GM12892 (cell line): ENCODE data around the gene MYO5C.

Experiments
- POLR2A ChIP-seq: IDR thresholded peaks from 2 replicates; pipeline ENCODE4 v1.6.1; 2011; ENCODE audit warnings: low read depth, low read length, control low read depth
- POLR2AphosphoS5 ChIP-seq: IDR thresholded peaks from 2 replicates; pipeline ENCODE4 v1.6.1; 2011; ENCODE audit warnings: low read depth, low read length, control low read depth

- no peak for TF ChIP-seq POLR2A
- TF ChIP-seq POLR2AphosphoS5: no peak
Measured at GRCh38 chr15:52221730-52222129, 73.9 kb downstream of the MYO5C start.
